Spleen (tissue), 11 donors: Measurements from ENCODE around the gene CMIP. TPM values are rescaled to one million over a fixed set of nuclear protein-coding genes. Genes with fewer than 3 reads are reported as not detected.

Experiments used
- DNase-seq: peaks from one replicate; pipeline ENCODE4 v3.0.0-alpha.2; 2020
- H3K27ac ChIP-seq, 8 donors: fragments of 200-600 bp; sonication (generic) in 7 of 8; 1 replicate in 4 of 8; 2 replicates in 4 of 8; pipeline versions ENCODE4 v1.5.0 to v1.8.0; 2016 to 2021; ENCODE audit warnings: inconsistent platforms in 4 of 8, mild to moderate bottlenecking in 4 of 8, moderate library complexity in 1 of 8
- H3K27me3 ChIP-seq, 7 donors: fragments of 200-600 bp; sonication (generic) in 6 of 7; replicated peaks in 1 of 7; 1 replicate in 4 of 7; 2 replicates in 3 of 7; pipeline versions ENCODE4 v1.5.0 to v1.8.0; 2016 to 2021; ENCODE audit warnings: inconsistent platforms in 3 of 7, mild to moderate bottlenecking in 1 of 7
- H3K36me3 ChIP-seq, 6 donors: fragments of 200-600 bp; sonication (generic) in 5 of 6; 1 replicate in 4 of 6; 2 replicates in 2 of 6; pipeline versions ENCODE4 v1.5.0 to v1.8.0; 2016 to 2021; ENCODE audit warnings: inconsistent platforms in 2 of 6
- H3K4me1 ChIP-seq, 6 donors: fragments of 200-600 bp; sonication (generic) in 5 of 6; 1 replicate in 3 of 6; 2 replicates in 3 of 6; pipeline versions ENCODE4 v1.5.0 to v1.8.0; 2016 to 2021; ENCODE audit warnings: inconsistent platforms in 3 of 6
- H3K4me3 ChIP-seq, 8 donors: fragments of 200-600 bp; sonication (generic) in 7 of 8; 1 replicate in 4 of 8; 2 replicates in 4 of 8; pipeline versions ENCODE4 v1.5.0 to v1.8.0; 2016 to 2021; ENCODE audit warnings: inconsistent platforms in 4 of 8, mild to moderate bottlenecking in 4 of 8, moderate library complexity in 2 of 8
- H3K9me3 ChIP-seq, 8 donors: fragments of 200-600 bp; sonication (generic) in 7 of 8; 1 replicate in 4 of 8; 2 replicates in 4 of 8; pipeline versions ENCODE4 v1.5.0 to v1.8.0; 2016 to 2021; ENCODE audit warnings: inconsistent platforms in 4 of 8
- POLR2A ChIP-seq, 3 donors: fragments of 450-650 bp; IDR thresholded peaks; one replicate each; pipeline ENCODE4 v1.5.1; 2017; ENCODE audit warnings: antibody characterized with exemption in 3 of 3, mild to moderate bottlenecking in 1 of 3
- POLR2AphosphoS5 ChIP-seq, 3 donors: sonication (generic); formaldehyde crosslinking; IDR thresholded peaks; one replicate each; pipeline ENCODE4 v1.5.1; 2017; ENCODE audit warnings: antibody characterized with exemption in 3 of 3
- WGBS, 5 donors: extraction: QIAGEN DNeasy Blood & Tissue Kit in 3 of 5; methylation state at CpG; one replicate each; pipeline versions ENCODE4 v1.1.5 to v1.1.7; 2013 to 2018; 5-methylcytosine and 5-hydroxymethylcytosine counted together
- intact Hi-C: fragments of 100-400 bp; cut with DNase I; formaldehyde crosslinking; loops from one replicate; pipeline ENCODE4 v1.15.0; 2023; ENCODE audit warnings: low total_unique reads
- polyA plus RNA-seq, 3 donors: library from polyadenylated mRNA; stranded (reverse); fragments of 200-250 nt; gene quantifications; one replicate each; pipeline ENCODE4 v1.2.1, GENCODE V29; 2013
- total RNA-seq, 7 donors: library from RNA; depleted of rRNA in 3 of 7; stranded (reverse); fragments of >200 nt in 3 of 7; fragmentation: NEBNext Ultra II Directional in 4 of 7; extraction: Animal tissue kit (Norgen Biotek cat#: 25700) in 4 of 7; gene quantifications; one replicate each; pipeline versions ENCODE4 v1.1.0 to v1.2.1, GENCODE V29; 2016 to 2021
- TF ChIP-seq, protein P1 (sequence below), 11 experiments: fragments of 200-600 bp in 7 of 11; fragments of 450-650 bp in 4 of 11; sonication (generic) in 4 of 11; IDR thresholded peaks in 8 of 11; conservative IDR thresholded peaks in 3 of 11; 1 replicate in 7 of 11; 2 replicates in 4 of 11; pipeline versions ENCODE4 v1.4.0 to v1.8.0; 2016 to 2021; ENCODE audit warnings: antibody characterized with exemption in 11 of 11, inconsistent platforms in 4 of 11, mild to moderate bottlenecking in 1 of 11
- donor health status: healthy with polysubstance abuse.
- donor health status: DM: no; HTN: no; CAD: no; lungs with moderate emphysema.
- donor health status: DM: no; HTN: no; CAD: no.
- donor health status: Bipolar disorder and iron deficiency.
- donor health status: healthy.
- donor health status: DM: no; HTN: no; CAD: no.
- donor health status: DM: yes; HTN: yes; CAD: no.

CMIP gene
- total and polyA plus RNA-seq, 10 donors = 6.0 to 107 (median 63.6) TPM

- WGBS, 5 donors = 54 to 85% (median 68%) methylated on average over 9 to 10 of the region's 10 CpGs
- Histone ChIP-seq H3K27ac (no peak overlapping the region), H3K27me3 (no peaks in the 10 kb centered on the region), H3K4me1 (peaks cover 11 to 100% (median 71%) of the 10 kb centered on the region in 6 donors), H3K9me3 (no peaks in the 10 kb centered on the region), H3K4me3 (no peak overlapping the region), H3K36me3 (peaks cover 0 to 11% (median 0%) of the 10 kb centered on the region in 6 donors)
- DNase-seq = peak; percentile 40
- TF ChIP-seq POLR2AphosphoS5 (IDR thresholded peaks at IDR 0.05) = no peak
- TF ChIP-seq, protein P1, sequence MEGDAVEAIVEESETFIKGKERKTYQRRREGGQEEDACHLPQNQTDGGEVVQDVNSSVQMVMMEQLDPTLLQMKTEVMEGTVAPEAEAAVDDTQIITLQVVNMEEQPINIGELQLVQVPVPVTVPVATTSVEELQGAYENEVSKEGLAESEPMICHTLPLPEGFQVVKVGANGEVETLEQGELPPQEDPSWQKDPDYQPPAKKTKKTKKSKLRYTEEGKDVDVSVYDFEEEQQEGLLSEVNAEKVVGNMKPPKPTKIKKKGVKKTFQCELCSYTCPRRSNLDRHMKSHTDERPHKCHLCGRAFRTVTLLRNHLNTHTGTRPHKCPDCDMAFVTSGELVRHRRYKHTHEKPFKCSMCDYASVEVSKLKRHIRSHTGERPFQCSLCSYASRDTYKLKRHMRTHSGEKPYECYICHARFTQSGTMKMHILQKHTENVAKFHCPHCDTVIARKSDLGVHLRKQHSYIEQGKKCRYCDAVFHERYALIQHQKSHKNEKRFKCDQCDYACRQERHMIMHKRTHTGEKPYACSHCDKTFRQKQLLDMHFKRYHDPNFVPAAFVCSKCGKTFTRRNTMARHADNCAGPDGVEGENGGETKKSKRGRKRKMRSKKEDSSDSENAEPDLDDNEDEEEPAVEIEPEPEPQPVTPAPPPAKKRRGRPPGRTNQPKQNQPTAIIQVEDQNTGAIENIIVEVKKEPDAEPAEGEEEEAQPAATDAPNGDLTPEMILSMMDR (IDR thresholded peaks at IDR 0.05 in 8 of 11, conservative IDR thresholded peaks at IDR 0.05 in 3 of 11) = no peak
- no peak for TF ChIP-seq POLR2A (IDR thresholded peaks at IDR 0.05)
- intact Hi-C loops = no loop called here
Observed at GRCh38 chr16:81548876-81549546, 104.4 kb downstream of the CMIP start.

- TF ChIP-seq POLR2A (IDR thresholded peaks at IDR 0.05) (no peak), POLR2AphosphoS5 (IDR thresholded peaks at IDR 0.05) (no peak)
- TF ChIP-seq, protein P1 (IDR thresholded peaks at IDR 0.05 in 8 of 11, conservative IDR thresholded peaks at IDR 0.05 in 3 of 11) = no peak
- intact Hi-C loops = no loop called here
- H3K27me3 ChIP-seq = no peaks in the 10 kb centered on the region
- H3K36me3 ChIP-seq = peaks cover 0 to 11% (median 0%) of the 10 kb centered on the region in 6 donors
- WGBS, 5 donors = 92 to 97% (median 95%) methylated on average over 19 of the region's 19 CpGs
- no peaks in the 10 kb centered on the region for H3K9me3 ChIP-seq
- H3K4me3 ChIP-seq = no peak overlapping the region
- H3K4me1 ChIP-seq = peaks cover 5 to 100% (median 68%) of the 10 kb centered on the region in 6 donors
- H3K27ac ChIP-seq = no peak overlapping the region
- peak; percentile 66 for DNase-seq
Observed at GRCh38 chr16:81549547-81550431, 105.2 kb downstream of the CMIP start.

GRCh38 chr16:81550432-81550808 lies 105.8 kb downstream of the CMIP start:
- 80 to 100% (median 88%) methylated on average over 2 of the region's 2 CpGs for WGBS, 5 donors
- H3K27ac ChIP-seq = no peak overlapping the region
- peak; percentile 25 for DNase-seq

More at GRCh38 chr16:81550432-81550808, 105.8 kb downstream of the CMIP start:
- peaks cover 4 to 100% (median 64%) of the 10 kb centered on the region in 6 donors for H3K4me1 ChIP-seq
- no peak overlapping the region for H3K4me3 ChIP-seq
- intact Hi-C loops = no loop called here
- no peaks in the 10 kb centered on the region for H3K9me3 ChIP-seq
- H3K27me3 ChIP-seq = no peaks in the 10 kb centered on the region
- no peak for TF ChIP-seq POLR2A (IDR thresholded peaks at IDR 0.05)
- no peak for TF ChIP-seq POLR2AphosphoS5 (IDR thresholded peaks at IDR 0.05)
- TF ChIP-seq, protein P1 (IDR thresholded peaks at IDR 0.05 in 8 of 11, conservative IDR thresholded peaks at IDR 0.05 in 3 of 11) = no peak
- H3K36me3 ChIP-seq = peaks cover 0 to 9% (median 0%) of the 10 kb centered on the region in 6 donors
